Upper lobe of left lung (tissue), 6 donors: ENCODE results near the gene SPRED2. TPM values are rescaled to one million over a fixed set of nuclear protein-coding genes. Genes with fewer than 3 reads are reported as not detected.
A peak's percentile ranks its signal among the peaks of the same experiment; 100 is the strongest.

ENCODE experiments used
- ATAC-seq, 2 donors: fragments of 200-7000 bp; cut with Tn5 transposase; one replicate each; pipeline ENCODE4 v1.9.1; 2022; ENCODE audit warnings: mild to moderate bottlenecking in 2 of 2, moderate library complexity in 2 of 2; ENCODE audit not compliant: low FRiP score in 2 of 2
- DNase-seq, 2 donors: peaks; one replicate each; pipeline ENCODE4 v3.0.0-alpha.2; 2019 to 2020
- H3K27ac ChIP-seq, 4 donors: fragments of 200-600 bp; sonication (generic); one replicate each; pipeline ENCODE4 v1.5.1; 2016 to 2019
- H3K27me3 ChIP-seq, 4 donors: fragments of 200-600 bp; sonication (generic); one replicate each; pipeline ENCODE4 v1.5.1; 2017 to 2019
- H3K36me3 ChIP-seq, 4 donors: fragments of 200-600 bp; sonication (generic); one replicate each; pipeline ENCODE4 v1.5.1; 2016 to 2019
- H3K4me1 ChIP-seq, 4 donors: fragments of 200-600 bp; sonication (generic); one replicate each; pipeline ENCODE4 v1.5.1; 2018 to 2019
- H3K4me3 ChIP-seq, 4 donors: fragments of 200-600 bp; sonication (generic); one replicate each; pipeline ENCODE4 v1.5.1; 2017 to 2019; ENCODE audit warnings: mild to moderate bottlenecking in 2 of 4, moderate library complexity in 1 of 4
- H3K9me3 ChIP-seq, 4 donors: fragments of 200-600 bp; sonication (generic); one replicate each; pipeline ENCODE4 v1.5.1; 2018 to 2019
- CTCF ChIP-seq, 6 experiments: fragments of 450-650 bp in 4 of 6; fragments of 200-600 bp in 2 of 6; sonication (generic) in 2 of 6; IDR thresholded peaks; one replicate each; pipeline ENCODE4 v1.5.1; 2016 to 2019; ENCODE audit warnings: antibody characterized with exemption in 6 of 6
- EP300 ChIP-seq, 4 donors: sonication (generic); formaldehyde crosslinking; IDR thresholded peaks; one replicate each; pipeline ENCODE4 v1.5.1; 2017; ENCODE audit warnings: antibody characterized with exemption in 4 of 4, control low read depth in 2 of 4
- POLR2A ChIP-seq, 4 donors: fragments of 450-650 bp; IDR thresholded peaks; one replicate each; pipeline ENCODE4 v1.5.1; 2016 to 2017; ENCODE audit warnings: antibody characterized with exemption in 4 of 4, mild to moderate bottlenecking in 2 of 4
- POLR2AphosphoS5 ChIP-seq, 2 donors: sonication (generic); formaldehyde crosslinking; IDR thresholded peaks; one replicate each; pipeline ENCODE4 v1.5.1; 2017; ENCODE audit warnings: antibody characterized with exemption in 2 of 2
- WGBS, 2 donors: methylation state at CpG; one replicate each; pipeline ENCODE4 v1.1.5; 2017 to 2018; 5-methylcytosine and 5-hydroxymethylcytosine counted together
- total RNA-seq, 6 donors: library from RNA; depleted of rRNA in 4 of 6; stranded (reverse); fragments of >200 nt in 4 of 6; gene quantifications; one replicate each; pipeline versions ENCODE4 v1.1.0 to v1.2.1, GENCODE V29; 2016 to 2021
- donor health status: DM: no; HTN: no; CAD: no; lungs with moderate emphysema.
- donor health status: DM: no; HTN: yes; CAD: no; lungs with severe emphysema.

SPRED2 gene
- total RNA-seq, 6 donors from 2014 or later: 15.7 to 53.0 (median 38.1) TPM

- WGBS, 2 donors: 92 to 97% methylated on average over 16 of the region's 16 CpGs
- ATAC-seq: no peak
- Histone ChIP-seq H3K4me3 (no peak overlapping the region), H3K9me3 (no peaks in the 10 kb centered on the region), H3K36me3 (no peaks in the 10 kb centered on the region), H3K27me3 (no peaks in the 10 kb centered on the region), H3K27ac (no peak overlapping the region), H3K4me1 (peaks cover 28 to 55% (median 45%) of the 10 kb centered on the region in 4 donors)
- TF ChIP-seq POLR2AphosphoS5 (IDR thresholded peaks at IDR 0.05) (no peak), CTCF (IDR thresholded peaks at IDR 0.05) (no peak), POLR2A (IDR thresholded peaks at IDR 0.05) (no peak), EP300 (IDR thresholded peaks at IDR 0.05) (no peak)
- DNase-seq: no peak
Observed at GRCh38 chr2:65388051-65388531, 44.3 kb downstream of the SPRED2 start.

- Histone ChIP-seq H3K36me3 (no peaks in the 10 kb centered on the region), H3K4me3 (no peak overlapping the region), H3K27ac (no peak overlapping the region), H3K9me3 (no peaks in the 10 kb centered on the region), H3K4me1 (peaks cover 39 to 66% (median 56%) of the 10 kb centered on the region in 4 donors), H3K27me3 (no peaks in the 10 kb centered on the region)
- DNase-seq (no peak), ATAC-seq (no peak)
- TF ChIP-seq EP300 (IDR thresholded peaks at IDR 0.05): no peak
- no peak for TF ChIP-seq POLR2AphosphoS5 (IDR thresholded peaks at IDR 0.05)
- no peak for TF ChIP-seq POLR2A (IDR thresholded peaks at IDR 0.05)
- no peak for TF ChIP-seq CTCF (IDR thresholded peaks at IDR 0.05)
- 96 to 97% methylated on average over 3 to 4 of the region's 4 CpGs for WGBS, 2 donors
Observed at GRCh38 chr2:65386989-65387388, 45.4 kb downstream of the SPRED2 start.

- no peaks in the 10 kb centered on the region for H3K36me3 ChIP-seq
- no peak overlapping the region for H3K4me3 ChIP-seq
- DNase-seq (no peak), ATAC-seq (no peak)
- H3K27ac ChIP-seq: no peak overlapping the region
- no peaks in the 10 kb centered on the region for H3K27me3 ChIP-seq
- 65 to 69% methylated on average over 3 of the region's 3 CpGs for WGBS, 2 donors
- no peak for TF ChIP-seq CTCF (IDR thresholded peaks at IDR 0.05)
- no peak for TF ChIP-seq EP300 (IDR thresholded peaks at IDR 0.05)
- no peak for TF ChIP-seq POLR2AphosphoS5 (IDR thresholded peaks at IDR 0.05)
- no peak for TF ChIP-seq POLR2A (IDR thresholded peaks at IDR 0.05)
- no peaks in the 10 kb centered on the region for H3K9me3 ChIP-seq
- H3K4me1 ChIP-seq: peaks cover 46 to 72% (median 60%) of the 10 kb centered on the region in 4 donors
Observed at GRCh38 chr2:65386344-65386743, 46.1 kb downstream of the SPRED2 start.

- Histone ChIP-seq H3K36me3 (no peaks in the 10 kb centered on the region), H3K4me1 (peaks cover 49 to 63% (median 54%) of the 10 kb centered on the region in 4 donors), H3K27me3 (no peaks in the 10 kb centered on the region), H3K27ac (peak overlapping the region; percentile 77 to 84 (median 81)), H3K4me3 (no peak overlapping the region), H3K9me3 (no peaks in the 10 kb centered on the region)
- 39 to 44% methylated on average over 13 to 17 of the region's 17 CpGs for WGBS, 2 donors
- no peak for ATAC-seq
- DNase-seq: no peak
- TF ChIP-seq POLR2AphosphoS5 (IDR thresholded peaks at IDR 0.05) (no peak), POLR2A (IDR thresholded peaks at IDR 0.05) (no peak), CTCF (IDR thresholded peaks at IDR 0.05) (no peak), EP300 (IDR thresholded peaks at IDR 0.05) (no peak)
Observed at GRCh38 chr2:65383541-65384488, 48.6 kb downstream of the SPRED2 start.
